Measurements from ENCODE around the gene RNASE1. TPM values are rescaled to one million over a fixed set of nuclear protein-coding genes. Genes with fewer than 3 reads are reported as not detected.
"Not testable (repeated sequence)": the region's sequence is repeated elsewhere in the genome, so short reads cannot be mapped to it uniquely, and the experiment has no call there.

RNASE1 gene
- total and polyA plus RNA-seq, 7 donors, result 80.2 to 192 (median 111) TPM

DNA sequence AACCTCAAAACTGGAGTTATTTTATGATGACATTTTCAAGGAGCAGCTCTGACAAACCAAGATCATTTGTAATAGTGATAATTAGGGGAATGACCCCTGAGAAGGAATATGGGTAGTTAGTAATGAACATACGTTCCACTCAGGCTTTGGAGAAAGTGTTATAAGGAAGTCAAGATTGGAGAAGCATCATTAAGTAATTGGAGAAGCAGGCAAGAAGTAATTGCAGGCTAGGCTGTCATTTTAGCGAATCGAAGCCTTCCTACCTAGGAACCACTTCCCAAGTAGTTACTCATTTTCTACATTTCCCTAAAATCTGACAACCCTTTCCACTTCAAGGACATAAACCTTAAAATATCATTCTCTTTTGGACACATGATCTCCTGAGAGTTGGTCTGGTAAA, 33.2 kb downstream of the RNASE1 start:
- Histone ChIP-seq H3K9me3 (no peaks in the 10 kb centered on the region), H3K27ac (no peak overlapping the region), H3K4me3 (no peak overlapping the region), H3K27me3 (ENCODE audit: insufficient read depth in 3 of 3, low read length in 2 of 3) (peaks cover 0 to 3% (median 0%) of the 10 kb centered on the region in 3 donors), H3K36me3 (ENCODE audit: insufficient read depth in 1 of 2, low read depth in 1 of 2) (no peaks in the 10 kb centered on the region), H3K4me1 (no peaks in the 10 kb centered on the region)
- intact Hi-C loops (cut with DNase I), result no loop called here
- TF ChIP-seq, protein P1, sequence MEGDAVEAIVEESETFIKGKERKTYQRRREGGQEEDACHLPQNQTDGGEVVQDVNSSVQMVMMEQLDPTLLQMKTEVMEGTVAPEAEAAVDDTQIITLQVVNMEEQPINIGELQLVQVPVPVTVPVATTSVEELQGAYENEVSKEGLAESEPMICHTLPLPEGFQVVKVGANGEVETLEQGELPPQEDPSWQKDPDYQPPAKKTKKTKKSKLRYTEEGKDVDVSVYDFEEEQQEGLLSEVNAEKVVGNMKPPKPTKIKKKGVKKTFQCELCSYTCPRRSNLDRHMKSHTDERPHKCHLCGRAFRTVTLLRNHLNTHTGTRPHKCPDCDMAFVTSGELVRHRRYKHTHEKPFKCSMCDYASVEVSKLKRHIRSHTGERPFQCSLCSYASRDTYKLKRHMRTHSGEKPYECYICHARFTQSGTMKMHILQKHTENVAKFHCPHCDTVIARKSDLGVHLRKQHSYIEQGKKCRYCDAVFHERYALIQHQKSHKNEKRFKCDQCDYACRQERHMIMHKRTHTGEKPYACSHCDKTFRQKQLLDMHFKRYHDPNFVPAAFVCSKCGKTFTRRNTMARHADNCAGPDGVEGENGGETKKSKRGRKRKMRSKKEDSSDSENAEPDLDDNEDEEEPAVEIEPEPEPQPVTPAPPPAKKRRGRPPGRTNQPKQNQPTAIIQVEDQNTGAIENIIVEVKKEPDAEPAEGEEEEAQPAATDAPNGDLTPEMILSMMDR (IDR thresholded peaks at IDR 0.05), result no peak
- 66 to 73% (median 67%) methylated on average over 3 of the region's 3 CpGs for WGBS, 3 donors
- no peak for DNase-seq
- no peak for ATAC-seq

DNA sequence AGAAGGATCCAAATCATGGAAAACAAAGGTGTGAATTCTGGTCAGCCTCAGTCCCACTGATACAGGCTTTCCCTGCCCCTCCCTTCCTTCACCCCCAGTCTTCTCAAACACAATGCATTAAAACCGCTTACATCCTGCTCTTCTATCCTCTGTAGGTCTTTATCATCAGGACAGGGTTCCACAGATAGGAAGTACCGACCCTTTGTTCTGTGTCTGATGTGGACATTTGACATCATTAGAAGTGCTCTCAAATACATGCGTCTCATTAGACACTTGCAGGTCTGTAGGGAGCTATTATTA, 34.1 kb downstream of the RNASE1 start:
- DNase-seq (no peak), ATAC-seq (no peak)
- intact Hi-C loops (cut with DNase I), result no loop called here
- no peak overlapping the region for H3K27ac ChIP-seq
- H3K27me3 ChIP-seq (ENCODE audit: insufficient read depth in 3 of 3, low read length in 2 of 3), result peaks cover 0 to 3% (median 0%) of the 10 kb centered on the region in 3 donors
- H3K36me3 ChIP-seq (ENCODE audit: insufficient read depth in 1 of 2, low read depth in 1 of 2), result no peaks in the 10 kb centered on the region
- H3K4me1 ChIP-seq, result no peaks in the 10 kb centered on the region
- WGBS, 3 donors, result 63 to 78% (median 74%) methylated on average over 3 of the region's 3 CpGs
- no peak overlapping the region for H3K4me3 ChIP-seq
- TF ChIP-seq, protein P1 (IDR thresholded peaks at IDR 0.05), result no peak
- H3K9me3 ChIP-seq, result no peaks in the 10 kb centered on the region

DNA sequence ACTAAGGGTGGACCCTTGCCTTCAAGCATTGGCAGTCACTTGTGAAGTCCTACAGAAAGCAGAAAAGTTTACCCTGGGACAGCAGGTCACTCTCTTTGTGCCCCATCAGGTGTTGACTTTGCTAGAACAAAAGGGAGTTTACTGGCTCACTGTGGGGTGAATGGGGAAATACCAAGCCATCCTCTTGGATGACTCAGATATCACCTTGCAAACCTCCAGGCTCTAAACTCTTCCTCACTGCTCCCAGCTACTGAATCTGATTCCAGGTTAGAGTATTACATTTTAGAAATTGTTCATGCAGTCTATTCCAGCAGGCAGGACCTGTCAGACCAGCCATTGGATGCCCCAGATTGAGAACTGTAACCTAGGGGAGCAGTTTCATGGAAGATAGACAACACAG, 41.7 kb downstream of the RNASE1 start:
- no peaks in the 10 kb centered on the region for H3K4me1 ChIP-seq
- intact Hi-C loops (cut with DNase I), result no loop called here
- H3K36me3 ChIP-seq (ENCODE audit: insufficient read depth in 1 of 2, low read depth in 1 of 2), result no peaks in the 10 kb centered on the region
- TF ChIP-seq, protein P1 (IDR thresholded peaks at IDR 0.05), result no peak
- no peak for ATAC-seq
- DNase-seq, result no peak
- H3K27ac ChIP-seq, result no peak overlapping the region
- H3K9me3 ChIP-seq, result no peaks in the 10 kb centered on the region
- no peak overlapping the region for H3K4me3 ChIP-seq
- no peaks in the 10 kb centered on the region for H3K27me3 ChIP-seq (ENCODE audit: insufficient read depth in 3 of 3, low read length in 2 of 3)

DNA sequence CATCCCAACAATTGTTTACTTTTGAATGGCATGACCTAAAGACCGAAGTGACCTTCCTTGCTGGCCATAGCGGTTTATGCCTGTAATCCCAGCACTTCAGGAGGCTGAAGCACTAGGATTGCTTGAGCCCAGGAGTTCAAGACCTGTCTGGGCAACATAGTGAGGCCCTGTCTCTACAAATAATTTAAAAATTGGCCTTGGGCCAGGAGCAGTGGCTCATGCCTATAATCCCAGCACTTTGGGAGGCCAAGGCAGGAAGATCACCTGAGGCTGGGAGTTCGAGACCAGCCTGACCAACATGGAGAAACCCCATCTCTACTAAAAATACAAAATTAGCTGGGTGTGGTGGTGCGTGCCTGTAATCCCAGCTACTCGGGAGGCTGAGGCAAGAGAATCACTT, 43.2 kb downstream of the RNASE1 start:
- ATAC-seq; H3K4me3 ChIP-seq; H3K4me1 ChIP-seq; H3K9me3 ChIP-seq; intact Hi-C loops (cut with DNase I); H3K36me3 ChIP-seq (ENCODE audit: insufficient read depth in 1 of 2, low read depth in 1 of 2); H3K27ac ChIP-seq; DNase-seq; H3K27me3 ChIP-seq (ENCODE audit: insufficient read depth in 3 of 3, low read length in 2 of 3): not testable (repeated sequence)
- WGBS, 3 donors, result 87 to 92% (median 90%) methylated on average over 5 of the region's 5 CpGs

DNA sequence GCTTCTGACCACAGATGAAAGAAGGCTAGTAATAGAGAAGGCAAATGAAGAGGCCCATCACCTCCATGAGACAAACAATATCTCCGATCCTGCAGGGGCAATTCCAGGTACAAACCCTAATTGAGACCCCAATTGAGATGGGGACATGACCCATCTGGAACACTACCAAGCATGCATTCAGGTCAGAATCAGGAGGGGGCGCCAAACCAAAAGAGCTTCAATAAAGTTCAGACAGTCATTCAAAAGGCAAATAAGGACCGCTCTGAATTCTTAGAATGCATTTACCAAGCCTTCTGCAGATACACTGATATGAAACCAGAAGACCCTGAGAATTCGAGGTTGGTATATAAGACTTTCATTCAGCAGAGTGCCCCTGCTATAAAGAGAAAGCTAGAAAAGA, 44.7 kb downstream of the RNASE1 start:
- intact Hi-C loops (cut with DNase I), result no loop called here
- no peak for ATAC-seq

More for the DNA sequence above, 44.7 kb downstream of the RNASE1 start:
- Histone ChIP-seq H3K4me1 (no peaks in the 10 kb centered on the region), H3K9me3 (no peaks in the 10 kb centered on the region), H3K27ac (no peak overlapping the region), H3K4me3 (no peak overlapping the region), H3K36me3 (ENCODE audit: insufficient read depth in 1 of 2, low read depth in 1 of 2) (no peaks in the 10 kb centered on the region), H3K27me3 (ENCODE audit: insufficient read depth in 3 of 3, low read length in 2 of 3) (no peaks in the 10 kb centered on the region)
- WGBS, 3 donors, result 51 to 58% (median 56%) methylated on average over 4 of the region's 4 CpGs
- TF ChIP-seq, protein P1 (IDR thresholded peaks at IDR 0.05), result peak; percentile 22
- no peak for DNase-seq
